GM18907 (cell line): ENCODE results near the gene PSTK.

ENCODE experiments used
- ATAC-seq: cut with Tn5 transposase; IDR thresholded peaks from one replicate; pipeline ENCODE4 v1.9.1; 2021; ENCODE audit warnings: mild to moderate bottlenecking, moderate library complexity; ENCODE audit not compliant: unreplicated experiment

PSTK gene

DNA sequence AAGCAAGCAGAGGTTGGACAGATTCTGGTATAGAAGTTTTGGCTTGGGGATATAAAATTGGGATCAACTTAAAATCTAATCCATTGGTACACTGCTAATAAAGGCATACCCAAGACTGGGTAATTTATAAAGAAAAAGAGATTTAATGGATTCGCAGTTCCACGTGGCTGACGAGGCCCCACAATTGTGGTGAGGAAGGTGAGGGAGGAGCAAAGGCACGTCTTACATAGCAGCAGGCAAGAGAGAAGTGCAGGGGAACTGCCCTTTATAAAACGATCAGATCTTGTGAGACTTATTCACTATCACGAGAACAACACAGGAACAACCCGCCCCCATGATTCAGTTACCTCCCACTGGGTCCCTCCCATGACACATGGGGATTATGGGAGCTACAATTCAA, 38.3 kb downstream of the PSTK start:
- no peak for ATAC-seq

DNA sequence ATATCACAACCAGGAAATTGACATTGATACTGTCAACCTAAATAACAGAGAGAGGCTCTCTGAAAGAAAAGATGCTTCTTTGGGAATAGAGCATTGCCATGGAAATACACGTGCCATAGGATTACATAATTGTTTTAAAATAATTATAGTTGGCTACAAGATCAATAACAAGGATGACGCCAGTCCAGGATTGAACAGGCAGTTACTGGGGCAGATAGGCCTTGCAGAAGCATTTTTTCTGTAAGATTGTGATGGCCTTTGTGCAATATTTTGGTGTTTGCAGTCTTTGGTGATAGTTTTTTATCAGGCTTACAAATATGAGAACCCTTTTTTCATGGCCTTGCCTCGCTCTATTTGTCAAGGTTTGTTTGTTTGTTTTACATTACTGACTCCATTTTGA, 39.1 kb downstream of the PSTK start:
- no peak for ATAC-seq

GRCh38 chr10:123019941-123020703, 39.9 kb downstream of the PSTK start:
- no peak for ATAC-seq

DNA sequence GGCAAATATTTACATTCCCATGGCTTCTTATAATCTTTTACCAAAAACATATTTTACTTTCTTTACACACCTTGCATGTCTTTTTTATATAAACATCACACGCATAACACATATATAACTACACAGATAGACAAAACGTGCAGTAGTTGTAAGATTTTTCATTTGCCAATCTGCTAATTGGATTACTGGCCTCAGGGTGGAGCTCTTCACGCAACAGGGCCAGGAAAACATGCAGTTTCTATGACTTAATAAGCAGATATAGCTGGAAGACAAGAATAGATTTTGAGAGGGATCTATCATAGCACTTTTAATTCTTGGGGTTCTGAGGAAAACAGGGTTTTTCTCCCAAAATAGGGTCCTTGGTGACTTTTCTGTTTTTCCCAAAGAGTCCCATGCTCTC, 41.3 kb downstream of the PSTK start:
- ATAC-seq, result no peak

- ATAC-seq, result no peak
Measured at GRCh38 chr10:123024540-123024939, 44.3 kb downstream of the PSTK start.

GRCh38 chr10:123026302-123026701, 46.1 kb downstream of the PSTK start:
- ATAC-seq, result no peak

GRCh38 chr10:123027861-123028260, 47.7 kb downstream of the PSTK start:
- no peak for ATAC-seq

DNA sequence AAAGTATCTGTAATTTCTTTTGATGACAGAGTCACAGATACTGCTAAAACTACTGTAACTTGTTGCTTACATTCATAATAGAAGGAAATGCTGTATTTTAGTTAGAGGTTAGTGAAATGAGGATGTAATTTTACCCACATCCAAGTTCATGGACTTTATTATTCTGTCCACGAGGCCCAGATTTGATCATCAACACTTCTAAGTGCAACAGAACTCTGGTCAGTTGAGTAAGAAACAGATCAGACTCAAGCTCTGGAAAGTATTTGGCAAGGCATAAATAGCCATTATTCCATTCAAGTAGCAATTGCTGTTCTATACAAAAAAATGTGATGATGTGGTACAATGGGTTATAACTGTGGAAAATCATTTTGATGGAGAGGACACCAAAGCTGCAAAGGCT, 50.9 kb downstream of the PSTK start:
- ATAC-seq, result no peak

DNA sequence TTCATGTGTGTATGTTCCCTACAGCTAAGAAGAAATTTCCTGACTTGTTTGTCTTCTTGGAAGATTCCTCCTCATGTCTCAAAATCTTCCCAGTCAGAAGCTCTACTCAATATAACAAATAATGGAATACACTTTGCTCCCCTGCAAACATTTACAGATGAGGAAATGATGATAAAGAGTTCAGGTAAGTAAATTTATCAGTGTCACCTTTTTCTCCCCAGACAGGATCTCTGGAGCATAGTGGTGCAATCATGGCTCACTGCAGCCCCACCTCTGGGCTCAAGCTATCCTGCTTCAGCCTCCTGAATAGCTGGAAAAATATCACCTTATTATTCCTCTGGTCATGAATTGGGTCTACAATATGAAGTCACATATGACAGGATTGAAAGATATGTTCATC, 54.1 kb downstream of the PSTK start:
- no peak for ATAC-seq

DNA sequence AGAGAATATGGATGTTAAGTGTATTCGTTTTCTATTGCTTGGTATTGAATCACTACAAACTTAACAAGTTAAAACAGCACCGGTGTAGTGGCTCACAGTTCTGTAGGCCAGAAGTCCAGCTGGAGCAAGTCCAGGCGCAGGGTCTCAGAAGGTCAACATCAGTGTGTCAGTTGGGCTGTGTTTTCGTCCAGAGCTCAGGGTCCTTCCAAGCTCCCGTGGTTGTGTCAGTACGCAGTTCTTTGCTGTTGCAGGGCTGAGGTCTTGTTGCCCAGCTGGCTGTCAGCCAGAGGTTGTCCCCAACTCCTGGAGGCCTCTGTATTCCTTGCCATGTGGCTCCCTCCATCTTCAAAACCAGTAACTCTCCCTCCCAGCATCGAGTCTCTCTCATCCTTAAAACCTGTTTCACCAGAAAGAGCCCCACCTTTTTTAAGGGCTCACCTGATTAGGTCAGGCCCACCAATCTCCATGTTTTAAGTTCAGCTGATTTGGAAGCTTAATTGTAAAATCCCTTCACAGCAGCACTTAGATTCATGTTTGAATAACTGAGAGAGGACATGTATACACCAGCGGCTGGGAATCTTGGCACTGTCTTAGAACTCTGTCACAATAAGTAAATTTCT, 55.4 kb downstream of the PSTK start:
- ATAC-seq, result no peak

- peak; percentile 68 for ATAC-seq
Measured at GRCh38 chr10:123038782-123039631, 58.8 kb downstream of the PSTK start.

DNA sequence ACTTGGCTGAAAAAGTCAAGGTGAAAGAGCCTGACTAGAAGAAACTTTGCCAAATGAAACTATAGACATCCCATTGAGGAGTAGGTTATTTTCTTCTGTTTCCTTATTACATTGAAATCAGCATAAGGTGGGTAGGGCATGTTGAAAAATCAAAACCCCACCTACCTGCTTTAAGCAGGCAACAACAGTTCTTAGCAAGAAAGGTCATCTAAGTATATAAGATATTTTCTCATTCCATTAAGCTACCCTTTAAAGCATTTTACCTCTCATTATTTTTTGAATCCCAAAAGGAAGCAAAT, 59.4 kb downstream of the PSTK start:
- no peak for ATAC-seq
